ENCODE data around the gene P2RX6. TPM values are rescaled to one million over a fixed set of nuclear protein-coding genes. Genes with fewer than 3 reads are reported as not detected.

The P2RX6 gene
- total RNA-seq, 1 donor from 2014 or later = 0.45 TPM

GRCh38 chr22:21013657-21014201, 1.2 kb upstream of the P2RX6 start:
- peaks cover 3% of the 10 kb centered on the region for H3K36me3 Mint-ChIP-seq (ENCODE audit: low read depth, unreplicated experiment)
- FAIRE-seq (no peak), DNase-seq (ENCODE audit: low read depth) (no peak)
- peak overlapping the region; percentile 86 for H2AFZ ChIP-seq (ENCODE audit: low read depth, low read length)
- H3K27me3 Mint-ChIP-seq (ENCODE audit: low read depth, unreplicated experiment) = peaks cover 15% of the 10 kb centered on the region
- peaks cover 21% of the 10 kb centered on the region for H3K4me1 ChIP-seq (ENCODE audit: insufficient read depth, low read length)
- no peak overlapping the region for H3K27ac Mint-ChIP-seq (ENCODE audit: unreplicated experiment)
- H3K79me2 ChIP-seq (ENCODE audit: insufficient read depth, low read length) = no peaks in the 10 kb centered on the region
- H3K4me3 ChIP-seq (ENCODE audit: insufficient read depth, low read depth, low read length) = peak overlapping the region; percentile 57
- no peaks in the 10 kb centered on the region for H3K36me3 ChIP-seq (ENCODE audit: insufficient read depth, low read length)
- peak overlapping the region; percentile 88 for H3K4me2 ChIP-seq (ENCODE audit: low read length)
- no peaks in the 10 kb centered on the region for H3K9me3 ChIP-seq (ENCODE audit: insufficient read depth, low read depth, low read length)
- peak overlapping the region; percentile 10 for H3K27ac ChIP-seq (ENCODE audit: low read depth, low read length)
- peaks cover under 1% of the 10 kb centered on the region for H3K9me3 Mint-ChIP-seq (ENCODE audit: unreplicated experiment)
- peak overlapping the region; percentile 69 for H3K9ac ChIP-seq (ENCODE audit: low read length)
- no peak for TF ChIP-seq CTCF (IDR thresholded peaks at IDR 0.05; ENCODE audit: insufficient read depth, low read depth, low read length)
- no peak for TF ChIP-seq EZH2 (IDR thresholded peaks at IDR 0.05; ENCODE audit: insufficient read depth, low read length)
- H3K27me3 ChIP-seq (ENCODE audit: insufficient read depth, low read length) = no peaks in the 10 kb centered on the region
- H3K4me3 Mint-ChIP-seq (ENCODE audit: unreplicated experiment) = peak overlapping the region; percentile 88
- peaks cover 8% of the 10 kb centered on the region for H3K4me1 Mint-ChIP-seq (ENCODE audit: low read depth, unreplicated experiment)
- H4K20me1 ChIP-seq (ENCODE audit: insufficient read depth, low read length) = no peaks in the 10 kb centered on the region

GRCh38 chr22:21014202-21014725, 701 bp upstream of the P2RX6 start:
- Histone ChIP-seq H3K79me2 (ENCODE audit: insufficient read depth, low read length) (no peaks in the 10 kb centered on the region), H3K4me3 (ENCODE audit: insufficient read depth, low read depth, low read length) (peak overlapping the region; percentile 57), H3K36me3 (ENCODE audit: insufficient read depth, low read length) (no peaks in the 10 kb centered on the region), H3K4me2 (ENCODE audit: low read length) (peak overlapping the region; percentile 88), H3K4me1 (ENCODE audit: insufficient read depth, low read length) (peaks cover 21% of the 10 kb centered on the region), H2AFZ (ENCODE audit: low read depth, low read length) (peak overlapping the region; percentile 86), H3K27me3 (ENCODE audit: insufficient read depth, low read length) (no peaks in the 10 kb centered on the region), H3K9me3 (ENCODE audit: insufficient read depth, low read depth, low read length) (no peaks in the 10 kb centered on the region), H4K20me1 (ENCODE audit: insufficient read depth, low read length) (no peaks in the 10 kb centered on the region), H3K27ac (ENCODE audit: low read depth, low read length) (no peak overlapping the region), H3K9ac (ENCODE audit: low read length) (peak overlapping the region; percentile 69)
- FAIRE-seq (no peak), DNase-seq (ENCODE audit: low read depth) (peak; percentile 81)
- H3K4me3 Mint-ChIP-seq (ENCODE audit: unreplicated experiment) = peak overlapping the region; percentile 88
- peaks cover 8% of the 10 kb centered on the region for H3K4me1 Mint-ChIP-seq (ENCODE audit: low read depth, unreplicated experiment)
- H3K27me3 Mint-ChIP-seq (ENCODE audit: low read depth, unreplicated experiment) = peaks cover 18% of the 10 kb centered on the region
- TF ChIP-seq EZH2 (IDR thresholded peaks at IDR 0.05; ENCODE audit: insufficient read depth, low read length) = no peak
- peak overlapping the region; percentile 92 for H3K27ac Mint-ChIP-seq (ENCODE audit: unreplicated experiment)
- peaks cover 5% of the 10 kb centered on the region for H3K9me3 Mint-ChIP-seq (ENCODE audit: unreplicated experiment)
- H3K36me3 Mint-ChIP-seq (ENCODE audit: low read depth, unreplicated experiment) = peaks cover 3% of the 10 kb centered on the region

DNA sequence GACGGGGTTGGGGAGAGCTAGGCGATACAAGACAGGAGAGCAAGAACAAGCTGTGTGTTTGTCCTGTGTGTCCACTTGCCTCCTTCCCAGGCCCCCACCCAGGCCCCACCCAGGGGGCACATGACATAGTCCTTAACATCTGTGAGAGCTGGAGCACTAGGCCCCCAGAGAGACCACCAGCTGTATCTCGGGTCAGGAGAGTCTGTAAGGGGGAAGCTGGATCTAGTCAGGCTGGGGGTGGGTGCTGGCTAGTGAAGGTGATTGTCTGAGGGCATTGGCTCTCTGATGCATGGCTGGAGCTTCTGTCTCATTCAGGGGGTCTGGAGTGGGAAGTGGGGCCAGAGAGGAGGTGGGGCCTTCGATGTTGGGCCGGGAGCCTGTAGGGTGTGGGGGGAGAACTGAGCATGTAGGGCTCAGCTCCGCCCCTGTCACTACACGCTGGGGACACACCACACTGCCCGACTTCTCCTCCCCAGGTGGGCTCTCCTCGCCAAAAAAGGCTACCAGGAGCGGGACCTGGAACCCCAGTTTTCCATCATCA, 571 bp downstream of the P2RX6 start:
- Histone ChIP-seq H3K27me3 (ENCODE audit: insufficient read depth, low read length) (no peaks in the 10 kb centered on the region), H3K9me3 (ENCODE audit: insufficient read depth, low read depth, low read length) (no peaks in the 10 kb centered on the region), H3K4me3 (ENCODE audit: insufficient read depth, low read depth, low read length) (no peak overlapping the region), H3K79me2 (ENCODE audit: insufficient read depth, low read length) (no peaks in the 10 kb centered on the region), H3K27ac (ENCODE audit: low read depth, low read length) (no peak overlapping the region), H3K4me2 (ENCODE audit: low read length) (peak overlapping the region; percentile 88), H3K9ac (ENCODE audit: low read length) (no peak overlapping the region), H2AFZ (ENCODE audit: low read depth, low read length) (no peak overlapping the region), H4K20me1 (ENCODE audit: insufficient read depth, low read length) (no peaks in the 10 kb centered on the region), H3K4me1 (ENCODE audit: insufficient read depth, low read length) (peaks cover 21% of the 10 kb centered on the region), H3K36me3 (ENCODE audit: insufficient read depth, low read length) (no peaks in the 10 kb centered on the region)
- peak overlapping the region; percentile 34 for H3K4me3 Mint-ChIP-seq (ENCODE audit: unreplicated experiment)
- peaks cover 8% of the 10 kb centered on the region for H3K4me1 Mint-ChIP-seq (ENCODE audit: low read depth, unreplicated experiment)
- peaks cover 23% of the 10 kb centered on the region for H3K27me3 Mint-ChIP-seq (ENCODE audit: low read depth, unreplicated experiment)
- TF ChIP-seq EZH2 (IDR thresholded peaks at IDR 0.05; ENCODE audit: insufficient read depth, low read length) (no peak), CTCF (IDR thresholded peaks at IDR 0.05; ENCODE audit: insufficient read depth, low read depth, low read length) (no peak)
- peaks cover 3% of the 10 kb centered on the region for H3K36me3 Mint-ChIP-seq (ENCODE audit: low read depth, unreplicated experiment)
- FAIRE-seq (no peak), DNase-seq (ENCODE audit: low read depth) (no peak)
- H3K27ac Mint-ChIP-seq (ENCODE audit: unreplicated experiment) = no peak overlapping the region
- H3K9me3 Mint-ChIP-seq (ENCODE audit: unreplicated experiment) = peaks cover 8% of the 10 kb centered on the region

Measured in astrocyte (in vitro differentiated cells and primary cell).